DOHH2 (cell line): Measurements from ENCODE around the gene FGGY.
"Not testable (repeated sequence)": the region's sequence is repeated elsewhere in the genome, so short reads cannot be mapped to it uniquely, and the experiment has no call there.

Source experiments
- H3F3A ChIP-seq: fragments of 200-600 bp; sonication (generic), shearing (Covaris generic); 2 replicates; pipeline ENCODE4 v1.6.0; 2016; ENCODE audit warnings: antibody characterized with exemption, mild to moderate bottlenecking; ENCODE audit not compliant: control insufficient read depth, insufficient read depth
- H3K27ac ChIP-seq: fragments of 200-600 bp; sonication (generic); 2 replicates; pipeline ENCODE4 v1.5.1; 2014; ENCODE audit warnings: low read depth, mild to moderate bottlenecking, low read length, moderate library complexity
- H3K27me3 ChIP-seq: fragments of 200-600 bp; sonication (generic); 2 replicates; pipeline ENCODE4 v1.6.1; 2014; ENCODE audit warnings: mild to moderate bottlenecking, low read length, mixed read lengths; ENCODE audit not compliant: control insufficient read depth
- H3K36me3 ChIP-seq: fragments of 200-600 bp; sonication (generic); 2 replicates; pipeline ENCODE4 v1.6.1; 2014; ENCODE audit warnings: mild to moderate bottlenecking, low read length, moderate library complexity, mixed read lengths; ENCODE audit not compliant: control insufficient read depth
- H3K4me1 ChIP-seq: fragments of 200-600 bp; sonication (generic); 2 replicates; pipeline ENCODE4 v1.6.1; 2014; ENCODE audit warnings: mild to moderate bottlenecking, low read length, mixed read lengths; ENCODE audit not compliant: control insufficient read depth
- H3K4me2 ChIP-seq: fragments of 200-600 bp; sonication (generic); 2 replicates; pipeline ENCODE4 v1.6.0; 2014; ENCODE audit warnings: mild to moderate bottlenecking, low read length, moderate library complexity
- H3K4me3 ChIP-seq: fragments of 200-600 bp; sonication (generic); 2 replicates; pipeline ENCODE4 v1.5.1; 2014; ENCODE audit warnings: mild to moderate bottlenecking, low read length, mixed read lengths
- H3K79me2 ChIP-seq: fragments of 200-600 bp; sonication (generic); 2 replicates; pipeline ENCODE4 v1.6.1; 2014; ENCODE audit warnings: mild to moderate bottlenecking, low read length, mixed read lengths; ENCODE audit not compliant: control insufficient read depth
- H3K9me2 ChIP-seq: fragments of 200-600 bp; sonication (generic); replicated peaks from 2 replicates; pipeline ENCODE4 v1.6.1; 2014; ENCODE audit warnings: mild to moderate bottlenecking, low read length, mixed read lengths; ENCODE audit not compliant: control insufficient read depth
- H3K9me3 ChIP-seq: fragments of 200-600 bp; sonication (generic); 2 replicates; pipeline ENCODE4 v1.6.1; 2014; ENCODE audit warnings: antibody characterized with exemption, low read length, mixed read lengths; ENCODE audit not compliant: control insufficient read depth, insufficient read depth
- H4K20me1 ChIP-seq: fragments of 200-600 bp; sonication (generic); 2 replicates; pipeline ENCODE4 v1.6.0; 2014; ENCODE audit warnings: low read depth, mild to moderate bottlenecking, antibody characterized with exemption, low read length, moderate library complexity; ENCODE audit not compliant: control insufficient read depth, insufficient read depth
- CTCF ChIP-seq: fragments of 200-600 bp; sonication (generic); IDR thresholded peaks from one replicate; pipeline ENCODE4 v1.5.1; 2014; ENCODE audit warnings: antibody characterized with exemption, mild to moderate bottlenecking, low read depth, low read length; ENCODE audit not compliant: poor library complexity, severe bottlenecking
- EZH2phosphoT487 ChIP-seq: fragments of 200-600 bp; sonication (generic); IDR thresholded peaks from 2 replicates; pipeline ENCODE4 v1.6.1; 2017; ENCODE audit warnings: borderline replicate concordance, mild to moderate bottlenecking, antibody characterized with exemption, low read length, moderate library complexity, mixed read lengths

FGGY gene

GRCh38 chr1:59574085-59574484 is 277.2 kb downstream of the FGGY start:
- TF ChIP-seq CTCF (no peak), EZH2phosphoT487 (no peak)
- H3F3A ChIP-seq = no peaks in the 10 kb centered on the region
- no peaks in the 10 kb centered on the region for H3K9me3 ChIP-seq
- H3K27ac ChIP-seq = no peak overlapping the region
- no peak overlapping the region for H3K4me2 ChIP-seq
- no peak overlapping the region for H3K4me3 ChIP-seq
- no peaks in the 10 kb centered on the region for H4K20me1 ChIP-seq
- peaks cover 10% of the 10 kb centered on the region for H3K4me1 ChIP-seq
- no peaks in the 10 kb centered on the region for H3K27me3 ChIP-seq
- no peaks in the 10 kb centered on the region for H3K79me2 ChIP-seq
- no peaks in the 10 kb centered on the region for H3K9me2 ChIP-seq
- no peaks in the 10 kb centered on the region for H3K36me3 ChIP-seq

DNA sequence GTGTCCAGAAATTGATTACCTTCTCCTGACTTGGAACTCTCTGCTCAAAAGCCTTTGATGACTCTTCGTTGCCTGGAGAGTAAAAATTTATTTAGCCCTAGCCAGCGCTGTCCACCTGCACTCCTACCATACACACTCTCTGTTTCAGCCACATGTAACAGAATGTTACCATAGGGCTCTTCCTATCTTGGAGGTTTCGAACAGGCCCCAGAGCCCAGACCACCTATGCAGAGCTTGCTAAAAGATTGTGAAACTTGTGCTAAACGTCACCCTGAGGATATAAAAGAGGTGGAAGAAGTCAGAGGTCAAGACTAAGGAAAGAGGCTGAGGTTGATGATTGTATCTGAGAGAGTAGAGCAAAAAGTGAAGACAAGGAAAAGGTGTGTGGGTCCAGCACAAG is 280.9 kb downstream of the FGGY start:
- no peak overlapping the region for H3K4me3 ChIP-seq
- no peaks in the 10 kb centered on the region for H3K9me3 ChIP-seq
- H3K27ac ChIP-seq = no peak overlapping the region
- TF ChIP-seq EZH2phosphoT487 (no peak), CTCF (no peak)
- no peaks in the 10 kb centered on the region for H3K79me2 ChIP-seq
- H3K4me1 ChIP-seq = no peaks in the 10 kb centered on the region
- H3F3A ChIP-seq = no peaks in the 10 kb centered on the region
- no peaks in the 10 kb centered on the region for H3K36me3 ChIP-seq
- no peaks in the 10 kb centered on the region for H3K9me2 ChIP-seq
- H4K20me1 ChIP-seq = no peaks in the 10 kb centered on the region
- H3K4me2 ChIP-seq = no peak overlapping the region
- H3K27me3 ChIP-seq = no peaks in the 10 kb centered on the region

GRCh38 chr1:59579222-59579621 is 282.3 kb downstream of the FGGY start:
- Histone ChIP-seq H3K9me3 (no peaks in the 10 kb centered on the region), H3K79me2 (no peaks in the 10 kb centered on the region), H3K36me3 (no peaks in the 10 kb centered on the region), H3K4me2 (no peak overlapping the region), H3K4me3 (no peak overlapping the region), H3K27ac (no peak overlapping the region), H3K4me1 (no peaks in the 10 kb centered on the region), H3F3A (no peaks in the 10 kb centered on the region), H4K20me1 (no peaks in the 10 kb centered on the region), H3K27me3 (no peaks in the 10 kb centered on the region), H3K9me2 (no peaks in the 10 kb centered on the region)
- TF ChIP-seq CTCF = no peak
- TF ChIP-seq EZH2phosphoT487 = no peak

DNA sequence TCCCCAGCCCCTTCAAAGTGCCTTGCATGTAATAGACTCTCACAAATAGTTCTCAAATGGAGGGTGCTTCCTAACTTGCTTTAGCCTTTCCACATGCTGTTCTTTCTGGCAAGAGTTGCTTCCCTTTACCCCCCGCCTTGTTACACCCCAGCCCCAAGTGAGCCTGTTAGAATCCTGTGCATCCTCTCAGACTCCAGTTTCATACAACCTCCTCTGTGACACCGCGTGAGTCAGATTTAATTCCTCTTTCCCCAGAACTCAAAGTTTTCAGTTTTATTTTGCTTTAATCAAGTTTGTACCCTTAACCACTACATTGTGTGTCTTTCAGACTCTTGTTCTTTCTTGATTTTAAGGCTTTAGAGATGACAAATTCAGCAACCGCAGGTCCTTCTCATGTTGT is 283.4 kb downstream of the FGGY start:
- Histone ChIP-seq H3K4me1 (no peaks in the 10 kb centered on the region), H3K79me2 (no peaks in the 10 kb centered on the region), H3F3A (no peaks in the 10 kb centered on the region), H3K27me3 (no peaks in the 10 kb centered on the region), H4K20me1 (no peaks in the 10 kb centered on the region), H3K9me2 (no peaks in the 10 kb centered on the region), H3K9me3 (no peaks in the 10 kb centered on the region), H3K4me3 (no peak overlapping the region), H3K4me2 (no peak overlapping the region), H3K36me3 (no peaks in the 10 kb centered on the region), H3K27ac (no peak overlapping the region)
- TF ChIP-seq EZH2phosphoT487 (no peak), CTCF (no peak)

- H3K4me2 ChIP-seq, H3K4me1 ChIP-seq, H3K9me3 ChIP-seq, H3K36me3 ChIP-seq, H3K27ac ChIP-seq, H3K27me3 ChIP-seq, H3F3A ChIP-seq, H3K9me2 ChIP-seq, H3K4me3 ChIP-seq, H4K20me1 ChIP-seq, H3K79me2 ChIP-seq: not testable (repeated sequence)
These were observed 295.5 kb downstream of the FGGY start for GRCh38 chr1:59592410-59592809.
